GM12865 (cell line): ENCODE data around the gene ANHX.
"Not testable (repeated sequence)": the region's sequence is repeated elsewhere in the genome, so short reads cannot be mapped to it uniquely, and the experiment has no call there.

Experiments
- DNase-seq: peaks from one replicate; pipeline ENCODE4 v3.0.0; 2010; ENCODE audit warnings: low read depth
- H3K4me3 ChIP-seq: 2 replicates; pipeline ENCODE4 v1.5.1; 2011; ENCODE audit warnings: mild to moderate bottlenecking, low read depth, low read length, control low read depth
- TF ChIP-seq, protein P1 (sequence below): IDR thresholded peaks from 2 replicates; pipeline ENCODE4 v1.5.1; 2011; ENCODE audit warnings: low read length, control low read depth, low read depth, inconsistent platforms; ENCODE audit not compliant: insufficient read depth; ENCODE audit errors: missing control alignments

ANHX gene

DNA sequence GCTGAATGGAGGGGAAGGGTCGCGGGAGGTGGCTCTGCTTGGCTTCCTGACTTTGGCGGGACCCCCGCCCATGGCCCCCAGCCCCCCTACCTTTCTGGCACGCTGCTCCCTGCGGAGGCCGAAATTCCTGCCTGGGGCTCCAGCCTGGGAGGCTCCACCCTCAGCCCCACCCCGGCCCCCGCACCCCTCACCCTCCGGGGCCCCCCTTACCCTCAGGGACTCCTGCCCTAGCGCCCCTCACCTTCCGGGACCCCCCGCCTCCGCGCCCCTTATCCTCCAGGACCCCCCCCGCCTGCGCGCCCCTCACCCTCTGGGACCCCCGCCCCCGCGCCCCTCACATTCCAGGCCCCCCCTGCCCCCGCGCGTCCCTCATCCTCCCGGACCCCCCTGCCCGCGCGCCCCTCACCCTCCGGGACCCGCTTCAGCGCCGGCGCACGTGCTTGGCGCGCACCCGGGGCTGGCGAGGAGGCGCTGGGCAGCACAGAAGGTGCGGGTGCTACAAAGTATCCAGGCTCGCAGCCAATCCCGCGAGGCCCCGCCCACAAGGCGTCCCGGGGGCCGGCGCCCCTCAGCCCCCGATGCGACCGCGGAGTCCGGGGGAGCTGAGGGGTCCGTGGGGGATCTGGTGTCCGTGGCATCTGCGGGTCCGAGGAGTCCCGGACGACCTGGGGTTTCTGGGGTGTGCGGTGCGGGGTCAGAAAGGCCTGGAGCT, at the start of gene ANHX:
TSS of gene ANHX (minus strand) at position 477 of the 712 bp plus-strand sequence. CDS start 1,521 bp downstream, outside the sequence.
- H3K4me3 ChIP-seq = no peak within 1 kb of the TSS
- no peak for DNase-seq
- TF ChIP-seq, protein P1, sequence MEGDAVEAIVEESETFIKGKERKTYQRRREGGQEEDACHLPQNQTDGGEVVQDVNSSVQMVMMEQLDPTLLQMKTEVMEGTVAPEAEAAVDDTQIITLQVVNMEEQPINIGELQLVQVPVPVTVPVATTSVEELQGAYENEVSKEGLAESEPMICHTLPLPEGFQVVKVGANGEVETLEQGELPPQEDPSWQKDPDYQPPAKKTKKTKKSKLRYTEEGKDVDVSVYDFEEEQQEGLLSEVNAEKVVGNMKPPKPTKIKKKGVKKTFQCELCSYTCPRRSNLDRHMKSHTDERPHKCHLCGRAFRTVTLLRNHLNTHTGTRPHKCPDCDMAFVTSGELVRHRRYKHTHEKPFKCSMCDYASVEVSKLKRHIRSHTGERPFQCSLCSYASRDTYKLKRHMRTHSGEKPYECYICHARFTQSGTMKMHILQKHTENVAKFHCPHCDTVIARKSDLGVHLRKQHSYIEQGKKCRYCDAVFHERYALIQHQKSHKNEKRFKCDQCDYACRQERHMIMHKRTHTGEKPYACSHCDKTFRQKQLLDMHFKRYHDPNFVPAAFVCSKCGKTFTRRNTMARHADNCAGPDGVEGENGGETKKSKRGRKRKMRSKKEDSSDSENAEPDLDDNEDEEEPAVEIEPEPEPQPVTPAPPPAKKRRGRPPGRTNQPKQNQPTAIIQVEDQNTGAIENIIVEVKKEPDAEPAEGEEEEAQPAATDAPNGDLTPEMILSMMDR = no peak

DNA sequence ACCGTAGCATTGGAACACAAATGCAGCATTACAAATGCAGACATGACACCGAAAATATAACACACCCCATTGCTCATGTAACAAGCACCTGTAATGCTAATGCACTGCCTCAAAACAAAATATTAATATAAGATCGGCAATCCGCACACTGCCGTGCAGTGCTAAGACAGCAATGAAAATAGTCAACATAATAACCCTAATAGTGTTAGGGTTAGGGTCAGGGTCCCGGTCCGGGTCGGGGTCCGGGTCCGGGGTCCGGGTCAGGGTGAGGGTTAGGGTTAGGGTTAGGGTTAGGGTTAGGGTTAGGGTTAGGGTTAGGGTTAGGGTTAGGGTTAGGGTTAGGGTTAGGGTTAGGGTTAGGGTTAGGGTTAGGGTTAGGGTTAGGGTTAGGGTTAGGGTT, 29.0 kb upstream of the ANHX start:
- not testable (repeated sequence) for H3K4me3 ChIP-seq, DNase-seq

DNA sequence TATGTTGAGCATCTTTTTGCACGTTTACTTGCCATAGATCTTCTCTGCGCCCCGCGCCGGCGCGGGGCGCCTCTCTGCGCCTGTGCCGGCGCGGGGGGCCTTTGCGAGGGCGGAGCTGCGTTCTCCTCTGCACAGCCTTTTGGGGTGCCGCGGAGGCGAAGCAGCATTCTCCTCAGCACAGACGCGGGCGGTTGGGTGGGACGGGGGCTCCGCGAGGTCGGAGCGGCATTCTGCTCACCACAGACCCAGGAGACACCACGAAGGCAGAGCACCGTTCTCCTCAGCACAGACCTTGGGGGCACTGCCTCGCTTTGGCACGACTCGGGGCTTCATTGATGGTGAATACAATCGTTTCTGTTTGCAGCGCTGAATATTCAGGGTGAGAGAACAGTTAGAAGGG, 28.5 kb upstream of the ANHX start:
- TF ChIP-seq, protein P1 = no peak
- no peak overlapping the region for H3K4me3 ChIP-seq

DNA sequence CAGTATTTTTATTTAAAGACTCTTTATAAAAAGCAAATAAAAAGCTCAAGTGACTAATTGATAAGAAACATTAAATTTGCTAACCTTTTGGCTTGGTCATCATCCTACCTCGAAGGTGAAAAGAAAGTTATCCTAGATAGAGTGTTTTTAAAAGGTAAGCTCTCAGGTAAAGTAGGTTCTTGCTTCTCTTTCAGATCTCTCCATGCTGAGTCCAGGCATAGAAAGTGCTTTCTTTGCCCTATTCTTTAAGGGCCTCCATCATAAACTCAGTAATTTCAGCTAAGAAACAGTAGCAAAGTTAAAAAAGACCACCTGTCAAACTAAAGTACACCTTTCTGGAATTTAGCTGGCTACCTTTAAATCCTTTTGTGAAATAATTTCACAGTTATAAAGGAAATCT, 20.6 kb upstream of the ANHX start:
- H3K4me3 ChIP-seq = no peak overlapping the region
- TF ChIP-seq, protein P1 = no peak
- no peak for DNase-seq

More for the DNA sequence above, 28.5 kb upstream of the ANHX start:
- DNase-seq = no peak

DNA sequence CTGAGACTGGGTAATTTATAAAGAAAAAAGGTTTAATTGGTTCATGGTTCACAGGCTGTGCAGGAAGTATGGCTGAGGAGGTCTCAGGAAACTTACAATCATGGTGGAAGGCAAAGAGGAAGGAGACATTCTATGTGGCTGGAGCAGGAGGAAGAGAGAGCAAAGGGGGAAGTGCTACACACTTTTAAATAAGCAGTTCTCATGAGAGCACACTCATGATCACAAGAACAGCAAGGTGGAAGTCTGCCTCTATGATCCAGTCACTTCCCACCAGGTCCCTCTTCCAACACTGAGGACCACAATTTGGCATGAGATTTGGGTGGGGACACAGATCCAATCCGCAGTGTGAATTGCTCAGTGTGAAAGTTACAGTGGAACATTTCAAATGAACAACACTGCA, 20.2 kb upstream of the ANHX start:
- DNase-seq, H3K4me3 ChIP-seq: not testable (repeated sequence)

DNA sequence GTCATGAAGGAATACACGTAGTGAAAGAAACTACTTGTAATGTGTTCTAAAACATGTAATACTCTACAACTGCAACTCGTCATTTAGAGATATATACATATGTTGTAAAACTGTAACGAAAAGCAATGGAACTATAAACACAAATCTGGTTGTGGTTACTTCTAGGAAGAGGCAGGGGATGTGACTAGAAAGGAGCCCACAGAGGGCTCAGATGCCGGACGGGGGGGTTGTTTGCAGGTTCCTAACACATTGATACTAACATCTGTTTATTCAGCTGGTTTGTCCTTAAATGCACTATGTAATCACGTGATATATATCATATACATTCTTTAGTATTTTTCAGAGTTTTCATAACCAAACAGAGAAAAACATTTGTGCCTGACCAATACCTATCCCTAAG, 16.1 kb upstream of the ANHX start:
- H3K4me3 ChIP-seq = no peak overlapping the region
- TF ChIP-seq, protein P1 = no peak
- no peak for DNase-seq

DNA sequence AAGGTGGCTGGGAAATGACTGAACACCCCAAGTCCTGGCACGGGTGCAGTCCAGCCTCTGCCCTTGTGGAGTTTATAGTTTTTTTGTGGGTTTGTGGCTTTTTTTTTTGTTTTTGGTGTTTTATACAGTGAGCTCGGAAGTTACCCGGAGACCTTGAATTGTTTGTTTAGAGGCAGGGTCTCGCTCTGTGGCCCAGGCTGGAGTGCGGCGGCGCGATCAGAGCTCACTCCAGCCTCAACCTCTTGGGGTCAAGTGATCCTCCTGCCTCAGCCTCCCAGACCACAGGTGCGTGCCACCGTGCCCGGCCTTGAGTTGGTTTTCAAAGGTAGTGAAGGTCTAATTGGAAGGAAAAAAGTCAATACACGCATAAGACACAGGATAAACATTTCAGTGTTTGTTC, 879 bp upstream of the ANHX start:
- TF ChIP-seq, protein P1 = no peak
- no peak for DNase-seq
- no peak overlapping the region for H3K4me3 ChIP-seq

DNA sequence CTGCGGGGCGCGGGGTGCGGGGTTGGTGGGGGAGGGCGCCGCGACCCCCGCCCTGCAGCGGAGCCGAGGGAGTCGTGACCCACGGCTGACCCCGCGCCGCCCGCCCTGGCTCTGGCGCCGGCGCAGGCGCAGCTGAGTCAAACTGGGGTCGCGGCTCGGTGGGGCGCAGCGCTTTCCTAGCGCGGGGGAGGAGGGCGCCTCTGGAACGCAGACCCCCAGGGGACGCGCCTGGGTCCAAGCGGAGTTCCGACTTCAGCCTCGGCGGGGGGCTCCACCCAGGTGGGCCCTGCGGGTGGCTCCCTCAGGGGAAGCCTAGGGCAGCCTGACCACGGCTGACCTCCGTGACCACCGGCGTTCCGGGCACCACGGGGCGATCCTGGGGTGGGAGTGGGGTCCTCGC, 467 bp upstream of the ANHX start:
- TF ChIP-seq, protein P1 = no peak
- no peak for DNase-seq
- H3K4me3 ChIP-seq = no peak overlapping the region
